ENCODE measurements around the gene NALF2.

- TF ChIP-seq CTCF (IDR thresholded peaks at IDR 0.05; ENCODE audit: insufficient read depth, low read depth, low read length) (no peak), EZH2 (IDR thresholded peaks at IDR 0.05; ENCODE audit: insufficient read depth, low read length) (no peak)
Measured at GRCh38 chrX:69469975-69470374, 34.2 kb upstream of the NALF2 start.

All from astrocyte (in vitro differentiated cells and primary cell).